ENCODE results near the gene TPM4. TPM values are rescaled to one million over a fixed set of nuclear protein-coding genes. Genes with fewer than 3 reads are reported as not detected.

Gene TPM4
- total and polyA plus RNA-seq, 2 of the 13 experiments (the other 11 are each of a cell fraction or from before 2014, with no cell fraction given), result 180 to 188 TPM

- TF ChIP-seq MBNL3 (CRISPR knock-in tag; conservative IDR thresholded peaks at IDR 0.05) (no peak), HOXA9 (CRISPR knock-in tag; IDR thresholded peaks at IDR 0.05; ENCODE audit: borderline replicate concordance) (no peak), EP300 (IDR thresholded peaks at IDR 0.05; ENCODE audit: low read depth in 2 of 2, low read length in 2 of 2) (peak in 1 of 2 experiments; percentile 30; a peak in 1 of 4 replicates), EP300 (CRISPR knock-in tag; IDR thresholded peaks at IDR 0.05; ENCODE audit: borderline replicate concordance) (no peak), KDM6A (CRISPR knock-in tag; IDR thresholded peaks at IDR 0.05; ENCODE audit: low read depth) (0 out of 2 replicates have a peak, but pooled peaks have one; percentile 4), TFDP1 (CRISPR knock-in tag; IDR thresholded peaks at IDR 0.05; ENCODE audit: borderline replicate concordance) (no peak), THAP11 (CRISPR knock-in tag; IDR thresholded peaks at IDR 0.05) (no peak), GFI1 (CRISPR knock-in tag; IDR thresholded peaks at IDR 0.05; ENCODE audit: borderline replicate concordance) (peak; percentile 60; the same call in 1 of the 2 replicates), GRHL1 (CRISPR knock-in tag; conservative IDR thresholded peaks at IDR 0.05) (no peak), ZSCAN9 (CRISPR knock-in tag; IDR thresholded peaks at IDR 0.05; ENCODE audit: borderline replicate concordance) (no peak), TBX3 (IDR thresholded peaks at IDR 0.05; ENCODE audit: borderline replicate concordance) (peak; percentile 43; the same call in 1 of the 2 replicates), JUNB (CRISPR knock-in tag; IDR thresholded peaks at IDR 0.05; ENCODE audit: borderline replicate concordance) (no peak), RBFOX2 (IDR thresholded peaks at IDR 0.05; ENCODE audit: low read depth, low read length) (0 out of 2 replicates have a peak, but pooled peaks have one; percentile 32), SOX13 (IDR thresholded peaks at IDR 0.05) (no peak), SOX13 (CRISPR knock-in tag; conservative IDR thresholded peaks at IDR 0.05 in 1 of 2, IDR thresholded peaks at IDR 0.05 in 1 of 2) (0 out of 4 replicates have a peak, but pooled peaks of 1 of the 2 experiments have one; percentile 5), ZNF800 (CRISPR knock-in tag; IDR thresholded peaks at IDR 0.05) (no peak), NFE2L2 (IDR thresholded peaks at IDR 0.05; ENCODE audit: low read length) (peak; percentile 38; the same call in 1 of the 2 replicates), SRF (IDR thresholded peaks at IDR 0.05; ENCODE audit: low read depth, low read length) (peak; percentile 98), PBX3 (CRISPR knock-in tag; IDR thresholded peaks at IDR 0.05; ENCODE audit: borderline replicate concordance) (no peak), BRF2 (CRISPR knock-in tag; IDR thresholded peaks at IDR 0.05) (no peak), FOXA3 (CRISPR knock-in tag; IDR thresholded peaks at IDR 0.05) (0 out of 2 replicates have a peak, but pooled peaks have one; percentile 15)
These were observed 2.7 kb downstream of the TPM4 start (continued) for GRCh38 chr19:16078759-16079707.

Data from HepG2 (cell line).